ENCODE measurements around the gene TMEM101.

DNA sequence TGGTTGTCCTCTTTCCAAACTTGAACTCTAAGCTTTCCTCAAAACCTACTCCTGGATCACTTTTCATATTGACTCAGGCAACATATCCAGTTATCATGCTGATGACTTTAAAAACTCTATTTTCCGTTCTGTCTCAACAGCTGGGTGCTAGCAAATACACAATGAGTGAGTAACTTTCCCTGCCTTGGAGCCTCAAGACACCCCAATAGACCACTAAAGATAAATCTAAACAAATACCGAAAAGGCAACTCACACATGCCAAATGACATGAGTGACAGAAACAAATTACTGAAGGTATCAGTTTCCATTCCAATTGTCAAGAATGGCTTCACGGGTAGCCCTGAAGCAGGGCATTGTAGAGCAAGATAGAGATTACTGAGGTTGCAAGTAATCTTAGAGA, 15.7 kb upstream of the TMEM101 start:
- TF ChIP-seq POLR2A (IDR thresholded peaks at IDR 0.05; ENCODE audit: low read depth, low read length), result no peak
- no peak for TF ChIP-seq POLR2AphosphoS5 (IDR thresholded peaks at IDR 0.05; ENCODE audit: low read depth, low read length)

Measured in GM12892 (cell line).